Suprapubic skin (tissue), 4 donors: ENCODE data around the gene DMXL2. TPM values are rescaled to one million over a fixed set of nuclear protein-coding genes. Genes with fewer than 3 reads are reported as not detected.

Experiments used
- DNase-seq, 2 donors: peaks; one replicate each; pipeline ENCODE4 v3.0.0-alpha.2; 2019; ENCODE audit warnings: low spot score in 2 of 2
- H3K27ac ChIP-seq: fragments of 200-600 bp; sonication (generic); one replicate; pipeline ENCODE4 v1.5.1; 2019
- H3K27me3 ChIP-seq: fragments of 200-600 bp; sonication (generic); one replicate; pipeline ENCODE4 v1.5.1; 2019
- H3K36me3 ChIP-seq: fragments of 200-600 bp; sonication (generic); one replicate; pipeline ENCODE4 v1.5.1; 2019
- H3K4me1 ChIP-seq: fragments of 200-600 bp; sonication (generic); one replicate; pipeline ENCODE4 v1.5.1; 2019
- H3K4me3 ChIP-seq: fragments of 200-600 bp; sonication (generic); one replicate; pipeline ENCODE4 v1.5.1; 2019; ENCODE audit warnings: mild to moderate bottlenecking
- H3K9me3 ChIP-seq: fragments of 200-600 bp; sonication (generic); one replicate; pipeline ENCODE4 v1.5.1; 2019
- CTCF ChIP-seq, 2 donors: fragments of 200-600 bp in 1 of 2; fragments of 450-650 bp in 1 of 2; sonication (generic) in 1 of 2; IDR thresholded peaks; one replicate each; pipeline ENCODE4 v1.5.1; 2016 to 2019; ENCODE audit warnings: antibody characterized with exemption in 2 of 2, mild to moderate bottlenecking in 1 of 2, moderate library complexity in 1 of 2
- EP300 ChIP-seq: sonication (generic); formaldehyde crosslinking; IDR thresholded peaks from one replicate; pipeline ENCODE4 v1.6.1; 2017; ENCODE audit warnings: antibody characterized with exemption
- POLR2A ChIP-seq, 2 donors: fragments of 450-650 bp; IDR thresholded peaks; one replicate each; pipeline ENCODE4 v1.6.1; 2017; ENCODE audit warnings: antibody characterized with exemption in 2 of 2, mild to moderate bottlenecking in 2 of 2, moderate library complexity in 2 of 2
- POLR2AphosphoS5 ChIP-seq, 3 donors: sonication (generic); formaldehyde crosslinking; IDR thresholded peaks; one replicate each; pipeline ENCODE4 v1.6.1; 2017; ENCODE audit warnings: antibody characterized with exemption in 3 of 3
- WGBS: methylation state at CpG from one replicate; pipeline ENCODE4 v1.1.5; 2018; 5-methylcytosine and 5-hydroxymethylcytosine counted together
- total RNA-seq, 4 donors: library from RNA; depleted of rRNA; stranded (reverse); fragments of >200 nt; gene quantifications; one replicate each; pipeline ENCODE4 v1.1.0, GENCODE V29; 2016

The DMXL2 gene
- total RNA-seq, 4 donors from 2014 or later: 4.1 to 32.9 (median 8.3) TPM

DNA sequence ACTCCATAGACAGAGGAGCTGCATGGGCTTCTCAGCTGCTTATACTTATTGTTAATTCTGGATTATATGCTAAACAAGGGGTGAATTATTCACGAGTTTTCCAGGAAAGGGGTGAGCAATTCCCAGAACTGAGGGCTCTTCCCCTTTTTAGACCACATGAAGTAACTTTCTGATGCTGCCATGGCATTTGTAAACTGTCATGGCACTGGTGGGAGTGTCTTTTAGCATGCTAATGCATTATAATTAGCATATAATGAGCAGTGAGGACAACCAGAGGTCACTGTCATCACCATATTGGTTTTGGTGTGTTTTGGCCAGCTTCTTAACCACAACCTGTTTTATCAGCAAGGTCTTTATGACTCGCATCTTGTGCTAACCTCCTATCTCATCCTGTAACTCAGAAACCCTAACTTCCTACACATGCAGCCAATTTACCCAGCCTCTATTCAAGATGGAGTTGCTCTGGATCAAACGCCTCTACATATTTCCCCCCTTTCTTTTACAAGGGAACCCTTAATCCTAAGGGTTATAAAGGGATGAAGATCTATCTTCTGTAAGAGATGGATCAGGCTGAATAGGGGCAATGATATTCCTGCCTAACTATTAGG is 12.1 kb upstream of the DMXL2 start:
- TF ChIP-seq POLR2A (IDR thresholded peaks at IDR 0.05) (no peak), EP300 (no peak), POLR2AphosphoS5 (IDR thresholded peaks at IDR 0.05) (no peak), CTCF (IDR thresholded peaks at IDR 0.05) (no peak)
- Histone ChIP-seq H3K27me3 (no peaks in the 10 kb centered on the region), H3K27ac (no peak overlapping the region), H3K36me3 (no peaks in the 10 kb centered on the region), H3K4me3 (no peak overlapping the region), H3K9me3 (no peaks in the 10 kb centered on the region), H3K4me1 (no peaks in the 10 kb centered on the region)
- 60% methylated on average over 3 of the region's 3 CpGs for WGBS
- no peak for DNase-seq

- H3K27ac ChIP-seq: no peak overlapping the region
- H3K4me3 ChIP-seq: no peak overlapping the region
- H3K4me1 ChIP-seq: no peaks in the 10 kb centered on the region
- no peaks in the 10 kb centered on the region for H3K36me3 ChIP-seq
- H3K9me3 ChIP-seq: no peaks in the 10 kb centered on the region
- H3K27me3 ChIP-seq: no peaks in the 10 kb centered on the region
- TF ChIP-seq POLR2A (IDR thresholded peaks at IDR 0.05) (no peak), CTCF (IDR thresholded peaks at IDR 0.05) (no peak), EP300 (no peak), POLR2AphosphoS5 (IDR thresholded peaks at IDR 0.05) (no peak)
- no peak for DNase-seq
- 65% methylated on average over 1 of the region's 1 CpG for WGBS
Measured at GRCh38 chr15:51629612-51630011, 7.0 kb upstream of the DMXL2 start.

- H3K4me3 ChIP-seq: no peak overlapping the region
- H3K36me3 ChIP-seq: no peaks in the 10 kb centered on the region
- no peak for DNase-seq
- no peaks in the 10 kb centered on the region for H3K9me3 ChIP-seq
- H3K27me3 ChIP-seq: no peaks in the 10 kb centered on the region
- WGBS: 33% methylated on average over 1 of the region's 1 CpG
- H3K4me1 ChIP-seq: peaks cover 18% of the 10 kb centered on the region
- H3K27ac ChIP-seq: no peak overlapping the region
- no peak for TF ChIP-seq POLR2A (IDR thresholded peaks at IDR 0.05)
- TF ChIP-seq EP300: no peak
- no peak for TF ChIP-seq POLR2AphosphoS5 (IDR thresholded peaks at IDR 0.05)
- no peak for TF ChIP-seq CTCF (IDR thresholded peaks at IDR 0.05)
Measured at GRCh38 chr15:51625236-51625635, 2.7 kb upstream of the DMXL2 start.

DNA sequence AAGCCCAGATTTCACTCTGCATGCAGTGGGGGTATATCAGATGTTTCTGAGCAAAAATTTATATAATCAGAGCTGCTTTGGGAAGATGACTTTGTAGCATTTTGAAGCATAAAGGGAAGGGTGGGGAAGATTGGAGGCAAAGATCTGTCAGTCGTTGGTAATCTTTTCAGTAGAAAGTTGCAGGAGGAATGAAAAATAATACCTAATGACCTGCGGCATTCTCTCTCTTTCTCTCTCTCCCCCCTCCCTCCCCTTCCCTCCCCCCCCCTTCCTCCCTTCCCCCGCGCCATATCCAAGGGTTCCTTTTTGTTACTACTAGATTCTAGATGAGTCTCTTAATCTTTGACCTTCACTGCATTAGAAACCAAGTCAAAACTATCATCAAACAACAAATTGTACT is 1.5 kb upstream of the DMXL2 start:
- no peak for DNase-seq
- no peaks in the 10 kb centered on the region for H3K9me3 ChIP-seq
- TF ChIP-seq CTCF (IDR thresholded peaks at IDR 0.05) (no peak), EP300 (no peak), POLR2AphosphoS5 (IDR thresholded peaks at IDR 0.05) (no peak), POLR2A (IDR thresholded peaks at IDR 0.05) (no peak)
- peaks cover 18% of the 10 kb centered on the region for H3K4me1 ChIP-seq
- no peak overlapping the region for H3K4me3 ChIP-seq
- H3K36me3 ChIP-seq: no peaks in the 10 kb centered on the region
- H3K27me3 ChIP-seq: no peaks in the 10 kb centered on the region
- WGBS: 72% methylated on average over 4 of the region's 4 CpGs
- no peak overlapping the region for H3K27ac ChIP-seq

- Histone ChIP-seq H3K4me3 (peak overlapping the region; percentile 87), H3K9me3 (no peaks in the 10 kb centered on the region), H3K36me3 (no peaks in the 10 kb centered on the region), H3K4me1 (peaks cover 18% of the 10 kb centered on the region), H3K27me3 (no peaks in the 10 kb centered on the region), H3K27ac (peak overlapping the region; percentile 79)
- no peak for DNase-seq
- 21% methylated on average over 8 of the region's 8 CpGs for WGBS
- no peak for TF ChIP-seq EP300
- no peak for TF ChIP-seq CTCF (IDR thresholded peaks at IDR 0.05)
- TF ChIP-seq POLR2AphosphoS5 (IDR thresholded peaks at IDR 0.05): no peak
- no peak for TF ChIP-seq POLR2A (IDR thresholded peaks at IDR 0.05)
Measured at GRCh38 chr15:51623386-51623938, 891 bp upstream of the DMXL2 start.
